Fibroblast of skin of back (primary cell): ENCODE data around the gene VAMP5. TPM values are rescaled to one million over a fixed set of nuclear protein-coding genes. Genes with fewer than 3 reads are reported as not detected.
"Not testable (repeated sequence)": the region's sequence is repeated elsewhere in the genome, so short reads cannot be mapped to it uniquely, and the experiment has no call there.

Experiments
- DNase-seq: peaks from one replicate; pipeline ENCODE4 v3.0.0-alpha.2; 2013
- polyA plus RNA-seq, 2 experiments: library from polyadenylated mRNA; unstranded; fragments of 120-200 nt; gene quantifications; one replicate each; pipeline ENCODE4 v1.2.1, GENCODE V29; 2013; ENCODE audit not compliant: insufficient read length in 2 of 2

The VAMP5 gene, protein sequence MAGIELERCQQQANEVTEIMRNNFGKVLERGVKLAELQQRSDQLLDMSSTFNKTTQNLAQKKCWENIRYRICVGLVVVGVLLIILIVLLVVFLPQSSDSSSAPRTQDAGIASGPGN
- polyA plus RNA-seq (2013, experiment 1 of 2; ENCODE audit: insufficient read length) = 40.6 TPM
- polyA plus RNA-seq (2013, experiment 2 of 2; ENCODE audit: insufficient read length) = 30.6 TPM

DNA sequence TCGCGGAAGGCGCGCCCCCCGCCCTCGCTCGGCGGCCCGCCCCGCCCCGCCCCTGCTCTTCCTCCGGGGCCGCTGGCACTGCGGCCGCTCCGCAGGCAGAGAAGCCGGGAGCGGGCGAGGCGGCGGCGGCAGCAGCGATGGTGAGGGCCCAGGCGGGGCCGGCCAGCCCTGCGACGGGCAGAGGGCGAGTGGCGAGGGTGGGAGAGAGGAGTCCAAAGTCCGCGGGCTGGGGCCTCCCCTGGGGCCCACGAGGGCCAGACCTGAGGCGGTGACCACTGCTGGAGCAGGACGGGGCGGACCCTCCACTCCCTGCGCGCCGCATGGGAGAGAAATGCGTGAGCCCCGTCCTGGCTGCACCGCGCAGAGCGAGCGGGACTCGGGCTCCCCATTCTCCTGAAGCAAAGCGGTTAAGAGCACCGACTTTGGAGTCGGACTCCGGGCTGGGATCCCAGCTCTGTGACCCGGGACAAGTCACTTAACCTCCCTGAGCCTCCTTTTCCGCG is at the start of gene VAMP5:
TSS of gene VAMP5 (plus strand) at position 78 of the 503 bp plus-strand sequence. CDS start at position 138, 60 bp downstream.
- peak; percentile 40 for DNase-seq

DNA sequence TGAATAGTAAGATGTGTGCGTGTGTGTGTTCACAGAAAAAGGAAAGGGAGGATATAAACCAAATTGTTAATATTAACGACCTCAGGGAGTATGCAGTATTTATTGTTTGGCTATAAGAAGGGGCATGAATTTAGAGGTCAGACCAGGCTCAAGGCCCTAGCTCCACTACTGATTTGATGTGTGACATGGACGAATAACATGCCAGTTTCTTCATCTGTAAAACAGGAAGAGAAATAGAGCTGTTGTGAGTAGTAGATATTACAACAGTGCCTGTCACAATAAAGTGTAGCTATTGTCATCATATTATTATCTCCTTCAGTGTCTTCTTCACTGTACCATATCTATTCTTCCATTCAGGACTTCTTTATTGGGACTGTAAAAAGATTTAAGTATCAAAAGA is 49.4 kb upstream of the VAMP5 start:
- no peak for DNase-seq

DNA sequence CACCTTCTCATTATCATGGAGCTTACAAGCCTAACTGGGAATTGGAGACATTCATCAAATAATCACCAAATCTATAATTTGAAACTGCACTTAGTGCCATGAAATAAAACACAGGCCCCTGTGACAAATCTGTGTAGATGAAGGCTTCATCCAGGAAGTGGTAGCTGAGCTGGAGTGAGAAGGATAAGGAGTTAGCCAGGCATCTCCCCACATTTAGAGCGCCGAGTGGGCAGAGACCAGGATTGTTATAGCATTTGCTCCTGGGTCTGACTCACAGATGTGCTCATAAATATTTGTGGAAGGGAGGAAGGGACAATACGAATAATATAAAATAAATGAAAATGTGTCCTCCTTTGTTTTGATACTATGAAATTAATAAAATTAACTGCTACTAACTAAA is 47.8 kb upstream of the VAMP5 start:
- peak; percentile 76 for DNase-seq

DNA sequence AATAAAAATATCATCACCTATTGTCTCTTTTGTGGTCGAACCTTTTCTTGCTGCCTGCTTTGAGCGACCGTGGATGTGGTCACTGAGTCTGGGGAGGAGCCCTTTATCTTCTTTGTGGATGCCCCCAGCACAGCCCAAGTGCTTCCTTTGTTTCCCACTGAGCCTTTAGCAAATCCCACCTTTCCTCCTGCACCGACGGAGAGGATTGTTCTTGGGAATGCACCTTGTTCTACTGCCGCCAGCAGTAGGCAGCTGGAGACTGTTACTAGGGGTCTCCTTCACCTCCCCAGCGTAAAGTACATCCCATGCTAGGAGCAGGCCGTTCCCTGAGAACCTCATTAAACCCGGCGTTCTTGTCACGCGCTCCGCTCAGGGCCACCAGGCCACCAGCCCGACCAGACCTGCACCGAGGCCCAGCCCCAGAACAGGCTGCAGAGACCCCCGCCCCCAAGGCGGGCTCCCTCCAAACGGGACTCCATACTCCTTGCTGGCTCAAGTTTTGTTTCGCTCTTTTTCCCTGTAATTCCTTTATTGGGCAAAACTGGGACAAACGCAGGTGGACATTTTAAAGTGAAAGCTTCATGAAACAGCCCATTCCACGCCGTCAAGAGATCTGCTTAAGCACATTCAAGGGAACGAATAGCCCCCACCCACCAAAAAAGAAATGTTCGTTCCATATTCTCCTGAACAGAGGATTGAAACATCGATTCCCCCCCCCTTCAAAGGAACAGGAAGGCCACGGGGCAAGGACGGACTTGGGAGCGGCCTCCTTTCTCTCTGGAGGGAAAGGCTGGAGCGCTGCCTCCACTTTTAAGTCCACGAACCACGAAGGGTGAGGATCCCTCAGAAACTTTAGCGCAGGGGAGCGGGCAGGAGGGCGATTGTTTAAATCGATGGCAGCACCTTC is 46.4 kb upstream of the VAMP5 start:
- peak; percentile 53 for DNase-seq

DNA sequence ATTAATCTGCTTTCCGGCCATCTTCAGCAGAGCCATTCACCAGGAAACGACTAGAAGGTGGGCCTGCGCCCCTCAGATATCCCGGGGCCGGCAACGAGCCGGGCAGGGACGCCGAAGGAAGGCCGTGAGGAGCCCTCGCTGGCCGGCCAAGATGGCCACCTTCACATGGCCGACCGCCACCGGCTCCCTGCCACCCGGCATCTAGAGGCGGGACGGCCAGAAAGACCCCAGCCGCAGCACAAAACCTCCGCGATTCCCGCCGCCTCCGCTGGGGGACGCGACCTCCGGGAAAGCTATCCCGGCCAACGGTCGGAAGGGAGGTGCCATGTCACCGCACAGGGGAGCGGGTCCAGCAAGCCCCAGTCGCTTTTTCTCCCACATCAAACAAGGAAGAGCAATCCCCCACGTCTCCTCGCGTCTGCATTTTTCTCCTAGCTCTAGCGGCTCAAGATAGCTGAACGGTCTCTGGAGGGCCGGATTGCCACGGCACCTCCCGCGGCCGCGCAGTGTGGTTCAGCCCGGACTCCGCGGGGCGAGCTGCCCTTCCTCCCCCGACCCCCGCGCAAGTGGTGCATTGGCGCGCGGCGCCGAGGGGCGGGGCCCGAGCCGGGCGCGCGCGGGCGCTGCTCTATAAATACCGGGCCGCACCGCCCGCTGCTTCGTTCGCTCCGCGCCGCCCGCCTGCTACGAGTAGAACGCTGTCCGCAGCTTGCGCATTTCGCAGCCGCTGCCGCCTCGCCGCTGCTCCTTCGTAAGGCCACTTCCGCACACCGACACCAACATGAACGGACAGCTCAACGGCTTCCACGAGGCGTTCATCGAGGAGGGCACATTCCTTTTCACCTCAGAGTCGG is 45.5 kb upstream of the VAMP5 start, which contains the start of gene MAT2A:
TSS of gene MAT2A (plus strand) at position 662 of the 854 bp plus-strand sequence. CDS start at position 782, 120 bp downstream.
- DNase-seq = peak; percentile 93

DNA sequence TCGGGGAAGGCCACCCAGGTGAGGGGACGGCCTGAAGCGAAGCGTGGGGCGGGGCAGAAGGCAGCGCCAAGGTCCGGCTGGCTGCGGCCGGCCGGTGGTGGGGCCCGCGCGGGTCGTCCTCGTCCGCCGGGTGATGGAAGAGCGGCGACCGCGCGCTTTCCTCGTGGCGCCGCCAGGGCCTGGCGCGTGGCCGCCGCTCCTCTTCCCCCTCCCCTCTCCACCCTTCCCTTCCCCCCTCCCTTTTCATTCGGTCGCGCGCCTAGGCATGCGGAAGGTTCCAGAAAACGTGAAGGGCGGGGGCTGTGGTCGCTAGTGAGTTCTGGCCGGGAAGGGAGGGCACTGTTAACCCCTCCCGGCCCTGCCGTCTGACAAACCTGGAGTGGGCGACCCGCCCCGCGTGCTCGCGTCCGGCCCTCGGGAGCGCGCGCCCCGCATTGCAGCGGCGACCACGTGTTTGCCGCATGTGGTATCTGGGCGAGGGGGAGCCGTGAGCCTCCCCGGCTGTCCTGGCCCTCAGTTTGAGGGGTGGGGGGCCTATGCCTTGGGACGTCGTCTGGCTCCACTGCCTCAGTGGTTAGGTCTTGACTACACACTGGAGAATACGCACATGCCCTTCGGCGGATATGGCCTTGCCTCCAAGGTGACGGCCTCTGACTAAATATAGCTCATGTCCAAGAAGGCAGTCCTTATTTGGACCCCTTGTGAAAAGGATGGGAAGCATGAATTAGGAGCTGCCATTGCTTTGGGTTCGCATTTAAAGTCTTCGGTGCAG is 44.7 kb upstream of the VAMP5 start:
- DNase-seq = peak; percentile 73

DNA sequence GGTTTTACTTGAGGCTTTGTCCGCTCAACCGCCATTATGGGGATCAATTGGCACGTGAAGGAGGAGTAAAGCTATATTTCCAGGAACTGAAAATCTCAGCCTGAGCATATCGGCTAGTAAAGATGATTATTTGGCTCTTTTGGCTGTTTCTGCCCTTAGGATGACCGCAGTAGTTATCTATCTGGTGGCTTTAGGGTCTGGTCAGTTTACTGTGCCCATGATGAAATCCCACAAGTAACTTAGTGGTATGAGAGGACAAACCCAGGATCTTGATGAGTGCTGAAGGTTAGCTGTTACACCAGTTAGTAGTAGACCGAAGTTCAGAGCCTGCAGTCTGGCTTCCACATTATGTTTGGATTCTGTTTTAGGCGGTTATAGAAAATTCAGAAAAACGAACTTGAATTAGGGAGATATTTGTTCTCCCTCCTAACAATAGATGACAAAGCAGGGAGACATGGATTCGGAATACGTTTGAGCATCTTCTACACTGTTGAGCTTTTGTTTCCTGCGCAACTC is 44.0 kb upstream of the VAMP5 start:
- no peak for DNase-seq

DNA sequence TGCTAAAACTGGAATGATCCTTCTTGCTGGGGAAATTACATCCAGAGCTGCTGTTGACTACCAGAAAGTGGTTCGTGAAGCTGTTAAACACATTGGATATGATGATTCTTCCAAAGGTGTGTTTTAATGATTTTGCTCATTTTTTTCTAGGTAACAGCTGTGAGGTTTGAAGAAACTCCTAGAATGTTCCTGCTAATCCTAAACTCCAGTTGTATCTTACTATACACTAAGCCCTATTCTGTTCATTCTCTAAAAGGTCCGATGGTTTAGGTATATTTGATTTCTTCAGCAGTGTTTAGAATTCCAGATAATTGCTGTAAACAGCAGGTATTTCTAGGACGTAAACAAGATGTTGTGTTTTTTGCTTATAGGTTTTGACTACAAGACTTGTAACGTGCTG is 43.0 kb upstream of the VAMP5 start:
- DNase-seq = no peak

DNA sequence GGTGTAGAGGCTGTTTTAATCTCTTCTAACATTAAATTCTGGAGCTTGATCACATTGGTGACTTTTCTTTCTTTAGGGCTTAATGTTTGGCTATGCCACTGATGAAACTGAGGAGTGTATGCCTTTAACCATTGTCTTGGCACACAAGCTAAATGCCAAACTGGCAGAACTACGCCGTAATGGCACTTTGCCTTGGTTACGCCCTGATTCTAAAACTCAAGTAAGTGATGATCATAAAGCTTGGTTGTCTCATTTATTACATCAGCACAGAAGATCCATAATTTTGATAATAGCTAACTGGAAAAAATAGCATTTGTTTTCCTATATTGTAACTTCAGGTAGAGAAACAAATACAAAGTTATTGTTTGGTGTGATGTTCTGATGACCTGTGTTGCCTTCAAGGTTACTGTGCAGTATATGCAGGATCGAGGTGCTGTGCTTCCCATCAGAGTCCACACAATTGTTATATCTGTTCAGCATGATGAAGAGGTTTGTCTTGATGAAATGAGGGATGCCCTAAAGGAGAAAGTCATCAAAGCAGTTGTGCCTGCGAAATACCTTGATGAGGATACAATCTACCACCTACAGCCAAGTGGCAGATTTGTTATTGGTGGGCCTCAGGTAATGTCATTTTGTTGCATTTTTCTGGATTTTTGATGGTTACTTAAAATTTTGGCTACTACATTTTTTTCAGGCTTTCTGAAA is 42.3 kb upstream of the VAMP5 start:
- no peak for DNase-seq

DNA sequence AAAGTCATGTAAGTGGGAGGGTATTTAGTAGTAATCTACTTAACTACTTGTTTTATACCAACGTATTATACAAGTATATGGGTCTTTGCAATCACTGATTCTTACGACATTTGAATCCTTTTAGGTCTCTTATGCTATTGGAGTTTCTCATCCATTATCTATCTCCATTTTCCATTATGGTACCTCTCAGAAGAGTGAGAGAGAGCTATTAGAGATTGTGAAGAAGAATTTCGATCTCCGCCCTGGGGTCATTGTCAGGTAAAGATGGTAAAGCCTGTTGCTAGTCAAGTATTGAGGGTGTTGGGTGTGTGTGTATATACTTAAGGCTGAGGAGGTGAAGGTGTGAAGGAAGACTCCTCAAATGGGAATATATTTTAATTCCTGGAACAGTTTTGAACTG is 41.5 kb upstream of the VAMP5 start:
- no peak for DNase-seq

DNA sequence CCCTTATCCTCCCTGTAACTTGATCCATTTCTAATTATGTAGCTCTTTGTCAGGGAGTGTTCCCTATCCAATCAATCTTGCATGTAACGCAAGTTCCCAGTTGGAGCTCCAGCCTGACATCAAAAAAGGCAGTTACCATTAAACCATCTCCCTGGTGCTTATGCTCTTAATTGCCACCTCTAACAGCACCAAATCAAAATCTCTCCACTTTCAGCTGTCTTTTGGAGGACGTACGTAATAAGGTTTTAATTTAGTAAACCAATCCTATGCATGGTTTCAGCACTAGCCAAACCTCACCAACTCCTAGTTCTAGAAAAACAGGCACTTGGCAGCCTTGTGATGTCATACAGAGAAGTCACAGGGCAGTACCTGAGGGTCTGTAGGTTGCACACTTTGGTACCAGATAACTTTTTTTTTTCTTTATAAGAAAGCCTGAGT is 40.0 kb upstream of the VAMP5 start:
- not testable (repeated sequence) for DNase-seq

DNA sequence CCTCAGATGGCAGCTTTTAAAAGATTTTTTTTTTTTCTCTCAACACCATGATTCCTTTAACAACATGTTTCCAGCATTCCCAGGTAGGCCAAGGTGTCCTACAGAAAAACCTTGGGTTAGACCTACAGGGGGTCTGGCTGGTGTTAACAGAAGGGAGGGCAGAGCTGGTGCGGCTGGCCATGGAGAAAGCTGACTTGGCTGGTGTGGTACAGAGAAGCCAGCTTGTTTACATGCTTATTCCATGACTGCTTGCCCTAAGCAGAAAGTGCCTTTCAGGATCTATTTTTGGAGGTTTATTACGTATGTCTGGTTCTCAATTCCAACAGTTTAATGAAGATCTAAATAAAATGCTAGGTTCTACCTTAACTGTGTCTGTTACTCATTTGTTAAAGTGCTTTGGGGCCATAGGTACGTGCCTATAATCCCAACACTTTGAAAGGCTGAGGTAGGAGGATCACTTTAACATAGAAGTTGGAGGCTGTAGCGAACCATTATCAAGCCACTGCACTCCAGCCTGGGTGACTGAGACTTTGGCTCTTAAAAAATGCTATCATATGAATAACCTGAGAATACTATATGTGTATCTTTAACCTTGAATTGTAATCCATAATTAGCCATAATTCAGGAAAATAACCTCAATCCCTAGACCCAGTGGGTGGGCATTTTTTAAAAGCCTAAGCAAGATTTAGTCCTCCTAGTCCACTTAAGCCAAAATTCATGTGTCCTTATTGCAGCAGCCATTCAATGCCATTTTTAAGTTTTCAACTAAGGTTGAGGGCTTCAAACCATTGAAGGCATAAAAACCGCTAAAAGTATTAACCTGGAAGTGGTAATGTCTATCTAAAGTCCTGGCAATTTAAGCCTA is 39.1 kb upstream of the VAMP5 start:
- DNase-seq = not testable (repeated sequence)

DNA sequence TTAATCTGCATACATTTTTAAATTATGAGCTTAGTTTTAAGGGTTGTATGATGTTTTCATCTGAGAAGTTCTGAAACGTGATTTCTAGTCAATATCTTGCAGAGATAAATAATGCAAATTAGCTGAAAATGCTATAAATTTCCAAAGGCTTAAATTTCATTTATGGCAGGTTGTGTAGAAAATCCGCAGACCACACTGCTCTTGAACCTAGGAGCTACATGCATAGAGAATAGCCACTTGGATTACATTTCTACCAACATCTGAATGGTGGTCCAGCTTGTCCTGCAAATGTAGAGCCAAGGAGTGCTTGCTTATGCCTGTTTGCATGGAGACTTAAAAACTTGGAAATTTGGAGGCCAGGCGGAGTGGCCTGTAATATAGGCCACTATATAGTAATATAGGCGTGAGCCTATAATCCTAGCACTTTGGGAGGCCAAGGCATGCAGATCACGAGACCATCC is 38.4 kb upstream of the VAMP5 start:
- DNase-seq = no peak

DNA sequence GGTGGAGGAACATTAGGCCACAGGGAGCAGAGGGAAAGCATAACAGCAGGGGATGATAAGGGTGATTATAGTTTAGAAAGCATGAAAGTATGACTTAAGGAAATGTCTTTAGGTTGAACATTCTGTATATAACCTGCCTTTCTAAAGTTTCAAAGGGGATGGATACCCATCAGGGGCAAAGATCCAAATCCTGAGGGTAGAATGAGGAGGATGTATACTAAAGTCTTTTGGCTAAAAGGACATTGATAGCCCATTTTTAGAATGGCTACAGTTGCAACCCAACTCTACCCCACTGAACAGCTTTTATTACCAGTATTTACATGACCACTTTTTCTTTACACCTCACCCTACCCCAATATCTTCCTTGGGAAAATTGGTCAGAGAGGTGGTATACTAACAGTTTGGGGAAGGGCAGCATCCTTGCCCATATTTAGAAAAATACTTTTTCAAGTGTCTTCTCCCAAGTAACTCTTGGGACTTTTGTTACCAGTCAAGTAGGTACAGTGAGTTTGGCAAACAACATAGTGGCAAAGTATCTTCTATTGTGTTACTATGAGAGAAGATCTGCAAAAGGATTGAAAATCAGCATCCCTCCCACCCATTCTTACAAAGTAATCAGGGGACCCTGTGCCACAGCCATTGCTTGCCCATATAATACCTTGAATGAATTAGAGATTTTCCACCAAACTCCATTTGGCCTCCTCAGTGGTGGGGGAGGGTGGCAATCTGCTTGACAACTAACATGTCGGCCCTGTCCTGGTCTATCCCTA is 37.0 kb upstream of the VAMP5 start:
- no peak for DNase-seq

DNA sequence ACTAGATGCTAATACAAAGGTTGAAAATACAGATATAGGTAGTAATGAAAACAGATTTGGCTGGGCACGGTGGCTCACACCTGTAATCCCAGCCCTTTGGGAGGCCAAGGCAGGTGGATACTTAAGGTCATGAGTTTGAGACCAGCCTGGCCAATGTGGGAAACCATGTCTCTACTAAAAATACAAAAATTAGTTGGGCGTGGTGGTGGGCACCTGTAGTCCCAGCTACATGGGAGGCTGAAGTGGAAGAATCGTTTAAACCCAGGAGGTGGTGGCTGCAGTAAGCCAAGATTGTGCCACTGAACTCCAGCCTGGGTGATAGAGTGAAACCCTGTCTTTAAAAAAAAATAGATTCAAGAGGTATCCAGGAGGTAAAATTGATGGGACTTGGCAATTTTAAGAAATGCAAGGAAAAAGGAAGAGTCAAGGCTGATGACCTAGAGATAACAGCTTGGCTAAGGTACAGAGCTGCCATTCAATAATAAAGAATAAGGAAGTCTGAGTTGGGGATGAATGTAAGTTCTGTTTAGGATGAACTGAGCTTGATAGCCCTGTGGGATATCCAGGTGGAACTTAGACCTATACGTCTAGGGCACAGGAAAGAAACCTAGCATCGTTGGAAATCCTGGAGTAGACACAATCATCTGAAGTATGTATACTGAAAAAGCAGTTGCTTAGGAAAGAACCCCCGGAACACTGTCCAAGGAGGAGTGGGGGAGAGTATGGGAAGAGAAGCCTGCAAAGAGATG is 36.2 kb upstream of the VAMP5 start:
- no peak for DNase-seq

DNA sequence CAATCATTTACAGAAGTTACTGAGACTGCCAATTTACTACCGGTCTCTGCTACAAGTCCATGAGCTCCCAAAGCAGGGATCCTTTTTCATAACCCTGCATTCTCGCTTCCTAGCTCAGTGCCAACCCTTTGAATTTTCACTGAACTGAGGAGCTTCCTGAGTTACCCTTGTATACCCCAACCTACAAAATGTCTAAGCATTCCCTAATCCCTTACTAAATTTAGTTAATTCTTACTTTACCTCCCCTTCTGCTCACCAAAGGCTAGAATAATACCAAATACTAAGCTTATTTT is 35.7 kb upstream of the VAMP5 start:
- no peak for DNase-seq

DNA sequence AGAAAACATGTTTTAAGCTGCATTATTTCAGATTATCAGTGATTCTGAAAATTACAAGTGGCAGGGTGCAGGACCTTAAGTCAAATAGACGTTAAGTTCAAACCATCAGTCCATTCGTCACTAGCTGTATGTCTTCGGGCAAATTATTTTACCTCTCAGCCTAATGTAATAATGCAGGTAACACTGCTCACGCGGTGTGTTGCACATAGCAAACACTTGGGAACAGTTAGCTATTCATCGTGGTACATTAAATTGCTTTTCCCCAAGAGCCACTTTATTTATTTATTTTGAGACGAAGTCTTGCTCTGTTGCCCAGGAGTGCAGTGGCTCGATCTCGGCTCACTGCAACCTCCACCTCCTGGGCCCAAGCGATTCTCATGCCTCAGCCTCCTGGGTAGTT is 35.1 kb upstream of the VAMP5 start:
- no peak for DNase-seq

DNA sequence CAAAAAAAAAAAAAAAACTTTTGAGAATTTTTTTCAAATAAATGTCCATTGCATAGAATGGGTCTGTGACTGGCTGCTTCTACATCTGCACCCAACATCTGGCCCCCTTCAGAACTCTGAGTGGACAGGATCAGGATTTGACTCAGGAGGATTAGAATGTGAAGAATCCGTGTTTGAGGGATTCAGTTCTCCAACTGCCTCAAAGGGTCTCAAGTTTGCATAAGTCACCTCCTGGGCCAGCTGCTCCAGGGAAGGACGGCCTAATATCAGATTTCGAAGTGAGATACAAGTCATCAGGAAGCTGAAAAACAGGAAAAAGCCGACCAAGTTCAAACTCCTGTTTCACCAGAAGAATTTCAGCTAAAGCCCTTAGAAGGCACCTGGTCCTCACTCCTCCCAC is 34.4 kb upstream of the VAMP5 start:
- peak; percentile 89 for DNase-seq
